KMS-11 (cell line): ENCODE measurements around the gene FRMD4A.

Experiments
- H2AFZ ChIP-seq: fragments of 200-600 bp; sonication (generic); 2 replicates; pipeline ENCODE4 v1.6.1; 2016; ENCODE audit warnings: antibody characterized with exemption, mixed run types, low read depth
- H3K27ac ChIP-seq: fragments of 200-600 bp; sonication (generic); 2 replicates; pipeline ENCODE4 v1.6.1; 2016; ENCODE audit warnings: mild to moderate bottlenecking, mixed run types
- H3K27me3 ChIP-seq: fragments of 200-600 bp; sonication (generic); 2 replicates; pipeline ENCODE4 v1.6.1; 2017; ENCODE audit warnings: mild to moderate bottlenecking, low read depth, mixed run types, moderate library complexity; ENCODE audit not compliant: insufficient read depth
- H3K36me3 ChIP-seq: fragments of 200-600 bp; sonication (generic); 2 replicates; pipeline ENCODE4 v1.6.1; 2017; ENCODE audit warnings: mild to moderate bottlenecking, mixed run types; ENCODE audit not compliant: insufficient read depth
- H3K4me1 ChIP-seq: fragments of 200-600 bp; sonication (generic); 2 replicates; pipeline ENCODE4 v1.6.1; 2016; ENCODE audit warnings: mild to moderate bottlenecking, low read depth, mixed run types; ENCODE audit not compliant: poor library complexity, severe bottlenecking
- H3K4me2 ChIP-seq: fragments of 200-600 bp; sonication (generic); 2 replicates; pipeline ENCODE4 v1.7.0; 2016; ENCODE audit warnings: mild to moderate bottlenecking, mixed run types
- H3K4me3 ChIP-seq: fragments of 200-600 bp; sonication (generic); IDR thresholded peaks from 2 replicates; pipeline ENCODE4 v1.6.1; 2017; ENCODE audit warnings: low read depth, low read length, mixed read lengths; ENCODE audit not compliant: insufficient read depth
- H3K79me2 ChIP-seq: fragments of 200-600 bp; sonication (generic); 2 replicates; pipeline ENCODE4 v1.6.1; 2016; ENCODE audit warnings: low read depth, mixed run types; ENCODE audit not compliant: insufficient read depth
- H3K9ac ChIP-seq: fragments of 200-600 bp; sonication (generic); 2 replicates; pipeline ENCODE4 v1.6.1; 2016; ENCODE audit warnings: mild to moderate bottlenecking, mixed run types
- H4K20me1 ChIP-seq: fragments of 200-600 bp; sonication (generic); 2 replicates; pipeline ENCODE4 v1.6.1; 2016; ENCODE audit warnings: mild to moderate bottlenecking, mixed run types; ENCODE audit not compliant: insufficient read depth
- TF ChIP-seq, protein P1 (sequence below): fragments of 200-600 bp; sonication (generic); conservative IDR thresholded peaks from 2 replicates; pipeline ENCODE4 v1.6.1; 2017; ENCODE audit warnings: low read depth, mild to moderate bottlenecking, antibody characterized with exemption, low read length, moderate library complexity, mixed read lengths

Gene FRMD4A

GRCh38 chr10:14026325-14026724 is 304.4 kb downstream of the FRMD4A start:
- H3K79me2 ChIP-seq = no peaks in the 10 kb centered on the region
- TF ChIP-seq, protein P1, sequence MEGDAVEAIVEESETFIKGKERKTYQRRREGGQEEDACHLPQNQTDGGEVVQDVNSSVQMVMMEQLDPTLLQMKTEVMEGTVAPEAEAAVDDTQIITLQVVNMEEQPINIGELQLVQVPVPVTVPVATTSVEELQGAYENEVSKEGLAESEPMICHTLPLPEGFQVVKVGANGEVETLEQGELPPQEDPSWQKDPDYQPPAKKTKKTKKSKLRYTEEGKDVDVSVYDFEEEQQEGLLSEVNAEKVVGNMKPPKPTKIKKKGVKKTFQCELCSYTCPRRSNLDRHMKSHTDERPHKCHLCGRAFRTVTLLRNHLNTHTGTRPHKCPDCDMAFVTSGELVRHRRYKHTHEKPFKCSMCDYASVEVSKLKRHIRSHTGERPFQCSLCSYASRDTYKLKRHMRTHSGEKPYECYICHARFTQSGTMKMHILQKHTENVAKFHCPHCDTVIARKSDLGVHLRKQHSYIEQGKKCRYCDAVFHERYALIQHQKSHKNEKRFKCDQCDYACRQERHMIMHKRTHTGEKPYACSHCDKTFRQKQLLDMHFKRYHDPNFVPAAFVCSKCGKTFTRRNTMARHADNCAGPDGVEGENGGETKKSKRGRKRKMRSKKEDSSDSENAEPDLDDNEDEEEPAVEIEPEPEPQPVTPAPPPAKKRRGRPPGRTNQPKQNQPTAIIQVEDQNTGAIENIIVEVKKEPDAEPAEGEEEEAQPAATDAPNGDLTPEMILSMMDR = no peak
- H3K4me2 ChIP-seq = no peak overlapping the region

DNA sequence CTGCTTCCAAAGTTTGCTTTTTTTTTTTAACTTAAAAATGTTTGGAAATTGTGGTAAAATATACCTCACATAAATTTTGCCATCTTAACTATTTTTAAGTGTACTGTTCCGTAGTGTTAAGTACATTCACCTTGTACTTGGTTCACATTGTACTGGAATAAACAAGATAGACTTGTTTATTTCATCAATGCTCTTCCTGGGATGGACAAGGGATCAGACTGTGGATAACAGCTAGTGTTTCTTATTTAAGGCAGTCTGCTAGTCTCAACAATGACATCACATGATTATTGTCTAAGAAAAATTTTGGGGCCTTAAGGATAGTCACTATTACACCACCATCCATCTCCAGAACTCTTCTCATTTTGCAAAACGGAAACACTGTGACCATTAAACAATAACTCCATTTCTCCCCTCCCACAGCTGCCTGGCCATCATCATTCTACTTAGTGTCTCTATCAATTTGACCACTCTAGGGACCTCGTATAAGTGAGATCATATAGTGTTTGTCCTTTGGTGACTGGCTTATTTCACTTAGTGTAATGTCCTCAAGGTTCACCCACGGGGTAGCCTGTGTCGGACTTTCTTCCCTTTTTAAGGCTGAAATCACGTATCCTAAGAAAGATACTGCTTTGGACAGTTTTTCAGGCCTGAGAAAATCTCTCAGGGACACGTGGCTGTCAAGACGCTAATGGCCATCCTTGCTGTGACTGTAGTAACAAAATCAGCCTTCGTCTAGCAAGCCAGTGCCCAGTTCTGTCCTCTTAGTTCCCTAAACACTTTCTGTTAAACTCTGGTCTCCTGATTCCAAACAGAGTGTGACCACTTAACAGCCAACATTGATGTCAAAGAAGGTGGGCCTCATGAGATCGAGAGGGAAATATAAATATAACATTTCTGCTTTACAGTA is 305.2 kb downstream of the FRMD4A start:
- no peak overlapping the region for H3K4me3 ChIP-seq
- no peaks in the 10 kb centered on the region for H3K79me2 ChIP-seq
- H3K27me3 ChIP-seq = no peaks in the 10 kb centered on the region
- H3K4me1 ChIP-seq = no peaks in the 10 kb centered on the region
- H3K36me3 ChIP-seq = no peaks in the 10 kb centered on the region
- TF ChIP-seq, protein P1 = no peak
- H3K27ac ChIP-seq = no peak overlapping the region
- no peak overlapping the region for H2AFZ ChIP-seq
- H3K9ac ChIP-seq = no peak overlapping the region
- no peak overlapping the region for H3K4me2 ChIP-seq
- no peaks in the 10 kb centered on the region for H4K20me1 ChIP-seq

More at GRCh38 chr10:14026325-14026724, 304.4 kb downstream of the FRMD4A start:
- Histone ChIP-seq H3K4me1 (no peaks in the 10 kb centered on the region), H3K9ac (no peak overlapping the region), H4K20me1 (no peaks in the 10 kb centered on the region), H2AFZ (no peak overlapping the region), H3K36me3 (no peaks in the 10 kb centered on the region), H3K27ac (no peak overlapping the region), H3K27me3 (no peaks in the 10 kb centered on the region), H3K4me3 (no peak overlapping the region)

DNA sequence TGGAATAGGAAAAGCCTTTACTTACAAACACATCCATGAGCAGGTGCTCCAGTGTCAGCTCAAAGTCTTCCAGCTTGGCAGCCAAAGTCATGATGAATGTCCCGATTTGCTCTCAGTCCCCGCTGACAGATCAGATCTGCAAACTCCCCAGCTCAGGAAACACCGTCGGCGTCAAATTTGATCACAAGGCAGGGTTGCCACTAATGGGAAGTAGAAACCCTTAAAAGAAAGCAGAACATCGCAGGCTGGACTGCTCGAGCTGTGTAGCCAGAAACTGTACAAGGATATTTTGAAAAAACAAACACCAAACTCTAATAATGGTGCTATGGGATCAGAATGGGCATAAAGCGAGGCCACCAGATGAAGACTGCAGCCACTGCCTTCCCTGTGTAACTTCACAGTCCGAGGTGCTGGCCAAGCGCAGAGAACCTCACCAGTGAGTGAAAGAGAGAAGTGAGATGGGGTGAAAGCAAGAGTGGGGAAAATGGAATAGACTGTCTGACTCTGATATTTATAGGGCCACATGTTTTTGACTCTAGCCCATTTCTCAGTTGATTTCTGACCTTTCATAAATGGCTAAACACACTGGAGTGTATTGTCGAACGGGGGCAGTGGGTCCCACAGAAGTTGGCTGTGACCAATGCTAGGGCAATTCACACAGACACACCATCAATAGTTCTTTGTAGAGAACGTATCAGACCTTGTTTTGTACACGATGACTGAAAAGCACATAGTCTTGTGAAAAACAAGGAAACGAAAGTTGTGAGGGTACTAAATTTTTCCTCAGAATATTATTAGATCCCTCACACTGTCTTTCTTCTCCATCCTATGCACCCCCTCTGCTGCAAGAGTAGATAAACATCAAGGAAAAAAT is 306.2 kb downstream of the FRMD4A start:
- TF ChIP-seq, protein P1 = no peak
- Histone ChIP-seq H3K27me3 (no peaks in the 10 kb centered on the region), H3K4me3 (no peak overlapping the region), H3K9ac (no peak overlapping the region), H3K79me2 (no peaks in the 10 kb centered on the region), H2AFZ (no peak overlapping the region), H3K4me1 (no peaks in the 10 kb centered on the region), H4K20me1 (no peaks in the 10 kb centered on the region), H3K27ac (no peak overlapping the region), H3K36me3 (no peaks in the 10 kb centered on the region), H3K4me2 (no peak overlapping the region)

- Histone ChIP-seq H2AFZ (no peak overlapping the region), H3K9ac (no peak overlapping the region), H3K4me1 (no peaks in the 10 kb centered on the region), H3K79me2 (no peaks in the 10 kb centered on the region), H3K4me3 (no peak overlapping the region), H4K20me1 (no peaks in the 10 kb centered on the region), H3K4me2 (no peak overlapping the region), H3K36me3 (no peaks in the 10 kb centered on the region), H3K27me3 (no peaks in the 10 kb centered on the region), H3K27ac (no peak overlapping the region)
- TF ChIP-seq, protein P1 = no peak
Observed at GRCh38 chr10:14023673-14024328, 306.9 kb downstream of the FRMD4A start.
